Activated B cell treated with CpG ODN at 0.5 μM for 24 hours (primary cell): ENCODE results near the gene SPATS2. TPM values are rescaled to one million over a fixed set of nuclear protein-coding genes. Genes with fewer than 3 reads are reported as not detected.

Source experiments
- ATAC-seq: fragments of 200-7000 bp; cut with Tn5 transposase; one replicate; pipeline ENCODE4 v1.10.0; 2021; ENCODE audit warnings: low read depth, mild to moderate bottlenecking, moderate library complexity
- CTCF ChIA-PET: fragments of 350-600 bp; sonication (Branson Sonifier 250); formaldehyde crosslinking; loops from one replicate; lab custom pipeline; 2021; ENCODE audit warnings: antibody characterized with exemption; lab: Charles Lee
- POLR2A ChIA-PET: fragments of 350-600 bp; sonication (Branson Sonifier 250); formaldehyde crosslinking; loops from one replicate; lab custom pipeline; 2021; ENCODE audit warnings: antibody characterized with exemption; lab: Charles Lee
- DNase-seq: peaks from one replicate; pipeline ENCODE4 v3.0.0; 2022
- H3K27ac Mint-ChIP-seq: one replicate; pipeline ENCODE4 v1.8.0; 2020; ENCODE audit warnings: mixed read lengths
- H3K27me3 Mint-ChIP-seq: one replicate; pipeline ENCODE4 v1.8.0; 2021; ENCODE audit warnings: mixed read lengths
- H3K36me3 Mint-ChIP-seq: one replicate; pipeline ENCODE4 v1.8.0; 2021; ENCODE audit warnings: low read depth, mixed read lengths
- H3K4me1 Mint-ChIP-seq: one replicate; pipeline ENCODE4 v1.8.0; 2021; ENCODE audit warnings: mixed read lengths
- H3K4me3 Mint-ChIP-seq: one replicate; pipeline ENCODE4 v1.8.0; 2020; ENCODE audit warnings: mild to moderate bottlenecking, mixed read lengths
- H3K9me3 Mint-ChIP-seq: one replicate; pipeline ENCODE4 v1.8.0; 2020; ENCODE audit warnings: mixed read lengths
- intact Hi-C: fragments of 100-400 bp; cut with micrococcal nuclease; formaldehyde crosslinking; loops from one replicate; pipeline ENCODE4 v1.15.1; 2024
- total RNA-seq: library from RNA; stranded (reverse); gene quantifications from 2 replicates; pipeline ENCODE4 v1.2.3, GENCODE V29; 2022
- TF ChIP-seq, protein P1 (sequence below): fragments of 200-600 bp; IDR thresholded peaks from one replicate; pipeline ENCODE4 v1.8.0; 2022; ENCODE audit warnings: antibody characterized with exemption, mild to moderate bottlenecking

Gene SPATS2
- total RNA-seq, 1 donor from 2014 or later: 18.9 TPM

DNA sequence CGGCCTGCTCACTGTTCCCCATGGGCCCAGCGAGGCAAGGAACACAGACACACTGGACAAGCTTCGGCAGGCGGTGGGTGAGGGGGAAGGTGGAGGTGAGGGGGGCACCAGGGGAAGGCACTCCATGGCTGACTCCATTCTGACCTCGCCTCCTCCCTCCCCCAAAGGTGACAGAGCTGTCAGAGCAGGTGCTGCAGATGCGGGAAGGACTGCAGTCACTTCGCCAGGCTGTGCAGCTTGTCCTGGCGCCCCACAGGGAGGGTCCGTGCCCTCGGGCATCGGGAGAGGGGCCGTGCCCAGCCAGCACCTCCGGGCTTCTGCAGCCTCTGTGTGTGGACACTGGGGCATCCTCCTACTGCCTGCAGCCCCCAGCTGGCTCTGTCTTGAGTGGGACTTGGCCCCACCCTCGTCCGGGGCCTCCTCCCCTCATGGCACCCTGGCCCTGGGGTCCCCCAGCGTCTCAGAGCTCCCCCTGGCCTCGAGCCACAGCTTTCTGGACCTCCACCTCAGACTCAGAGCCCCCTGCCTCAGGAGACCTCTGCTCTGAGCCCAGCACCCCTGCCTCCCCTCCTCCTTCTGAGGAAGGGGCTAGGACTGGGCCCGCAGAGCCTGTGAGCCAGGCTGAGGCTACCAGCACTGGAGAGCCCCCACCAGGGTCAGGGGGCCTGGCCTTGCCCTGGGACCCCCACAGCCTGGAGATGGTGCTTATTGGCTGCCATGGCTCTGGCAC is 190.1 kb downstream of the SPATS2 start:
- peaks cover 53% of the 10 kb centered on the region for H3K36me3 Mint-ChIP-seq
- no peak overlapping the region for H3K4me3 Mint-ChIP-seq
- no peak overlapping the region for H3K27ac Mint-ChIP-seq
- POLR2A ChIA-PET: interaction anchor here (0.9 to 1.1 kb wide), 2 partner anchors 10 to 199 kb away, joined by 3 to 4 read pairs; no protein-coding TSS in a partner anchor
- TF ChIP-seq, protein P1, sequence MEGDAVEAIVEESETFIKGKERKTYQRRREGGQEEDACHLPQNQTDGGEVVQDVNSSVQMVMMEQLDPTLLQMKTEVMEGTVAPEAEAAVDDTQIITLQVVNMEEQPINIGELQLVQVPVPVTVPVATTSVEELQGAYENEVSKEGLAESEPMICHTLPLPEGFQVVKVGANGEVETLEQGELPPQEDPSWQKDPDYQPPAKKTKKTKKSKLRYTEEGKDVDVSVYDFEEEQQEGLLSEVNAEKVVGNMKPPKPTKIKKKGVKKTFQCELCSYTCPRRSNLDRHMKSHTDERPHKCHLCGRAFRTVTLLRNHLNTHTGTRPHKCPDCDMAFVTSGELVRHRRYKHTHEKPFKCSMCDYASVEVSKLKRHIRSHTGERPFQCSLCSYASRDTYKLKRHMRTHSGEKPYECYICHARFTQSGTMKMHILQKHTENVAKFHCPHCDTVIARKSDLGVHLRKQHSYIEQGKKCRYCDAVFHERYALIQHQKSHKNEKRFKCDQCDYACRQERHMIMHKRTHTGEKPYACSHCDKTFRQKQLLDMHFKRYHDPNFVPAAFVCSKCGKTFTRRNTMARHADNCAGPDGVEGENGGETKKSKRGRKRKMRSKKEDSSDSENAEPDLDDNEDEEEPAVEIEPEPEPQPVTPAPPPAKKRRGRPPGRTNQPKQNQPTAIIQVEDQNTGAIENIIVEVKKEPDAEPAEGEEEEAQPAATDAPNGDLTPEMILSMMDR: no peak
- ATAC-seq (no peak), DNase-seq (no peak)
- no peaks in the 10 kb centered on the region for H3K4me1 Mint-ChIP-seq
- no peaks in the 10 kb centered on the region for H3K27me3 Mint-ChIP-seq
- no peaks in the 10 kb centered on the region for H3K9me3 Mint-ChIP-seq
- intact Hi-C loops: no loop called here
- CTCF ChIA-PET: interaction anchor here (1.7 kb wide), 1 partner anchor 23 kb away, joined by 4 read pairs; no protein-coding TSS in a partner anchor

DNA sequence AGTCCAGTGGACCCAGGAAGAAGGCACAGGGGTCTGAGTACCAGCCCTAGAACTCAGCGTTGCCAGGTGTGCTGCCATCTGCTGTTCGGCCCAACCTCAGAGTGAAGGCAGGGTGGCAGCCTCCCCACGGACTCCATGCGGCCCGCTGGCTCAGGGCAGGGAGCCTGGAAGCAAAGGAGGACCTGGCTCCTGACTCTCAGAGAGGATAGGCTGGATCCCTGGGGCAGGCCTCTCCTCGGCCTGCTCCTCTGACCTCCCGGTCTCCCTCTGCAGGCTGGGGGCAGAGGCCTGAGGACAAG is 190.6 kb downstream of the SPATS2 start:
- DNase-seq (no peak), ATAC-seq (no peak)
- Mint-ChIP-seq H3K4me1 (no peaks in the 10 kb centered on the region), H3K27me3 (no peaks in the 10 kb centered on the region), H3K4me3 (no peak overlapping the region), H3K36me3 (peaks cover 58% of the 10 kb centered on the region), H3K9me3 (no peaks in the 10 kb centered on the region), H3K27ac (no peak overlapping the region)
- ChIA-PET POLR2A (interaction anchor here (0.9 kb wide), 1 partner anchor 10 kb away, joined by 3 read pairs; no protein-coding TSS in a partner anchor), CTCF (interaction anchor here (0.6 kb wide), 1 partner anchor 179 kb away, joined by 4 read pairs; no protein-coding TSS in a partner anchor)
- intact Hi-C loops: no loop called here
- TF ChIP-seq, protein P1: no peak

DNA sequence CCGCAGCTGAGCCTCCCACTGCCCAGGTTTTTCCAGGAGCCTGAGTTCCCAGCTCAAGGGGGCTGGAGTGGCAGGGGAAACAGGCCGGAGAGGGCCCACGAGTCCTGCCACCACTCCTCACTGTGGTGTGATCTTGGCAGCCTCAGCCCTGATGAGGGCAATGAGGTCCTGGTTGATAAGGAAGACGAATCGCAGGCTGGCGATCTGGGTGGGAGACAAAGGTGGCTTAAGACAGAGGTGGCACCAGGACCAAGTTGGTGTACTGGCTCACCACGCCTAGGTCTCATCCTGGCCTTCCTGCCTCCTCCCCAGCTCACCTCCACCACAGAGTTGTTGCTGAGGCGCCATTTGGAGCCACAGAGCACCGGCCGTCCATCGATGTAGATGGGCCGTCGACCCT is 191.3 kb downstream of the SPATS2 start:
- no peaks in the 10 kb centered on the region for H3K27me3 Mint-ChIP-seq
- H3K36me3 Mint-ChIP-seq: peaks cover 64% of the 10 kb centered on the region
- CTCF ChIA-PET: interaction anchor here (0.6 kb wide), 1 partner anchor 180 kb away, joined by 4 read pairs; no protein-coding TSS in a partner anchor
- POLR2A ChIA-PET: interaction anchor here (0.6 to 0.9 kb wide), 2 partner anchors 9 to 491 kb away, joined by 3 read pairs; no protein-coding TSS in a partner anchor
- H3K4me1 Mint-ChIP-seq: no peaks in the 10 kb centered on the region
- no peak for ATAC-seq
- TF ChIP-seq, protein P1: no peak
- intact Hi-C loops: no loop called here
- no peak overlapping the region for H3K27ac Mint-ChIP-seq
- no peak overlapping the region for H3K4me3 Mint-ChIP-seq
- no peak for DNase-seq
- no peaks in the 10 kb centered on the region for H3K9me3 Mint-ChIP-seq

DNA sequence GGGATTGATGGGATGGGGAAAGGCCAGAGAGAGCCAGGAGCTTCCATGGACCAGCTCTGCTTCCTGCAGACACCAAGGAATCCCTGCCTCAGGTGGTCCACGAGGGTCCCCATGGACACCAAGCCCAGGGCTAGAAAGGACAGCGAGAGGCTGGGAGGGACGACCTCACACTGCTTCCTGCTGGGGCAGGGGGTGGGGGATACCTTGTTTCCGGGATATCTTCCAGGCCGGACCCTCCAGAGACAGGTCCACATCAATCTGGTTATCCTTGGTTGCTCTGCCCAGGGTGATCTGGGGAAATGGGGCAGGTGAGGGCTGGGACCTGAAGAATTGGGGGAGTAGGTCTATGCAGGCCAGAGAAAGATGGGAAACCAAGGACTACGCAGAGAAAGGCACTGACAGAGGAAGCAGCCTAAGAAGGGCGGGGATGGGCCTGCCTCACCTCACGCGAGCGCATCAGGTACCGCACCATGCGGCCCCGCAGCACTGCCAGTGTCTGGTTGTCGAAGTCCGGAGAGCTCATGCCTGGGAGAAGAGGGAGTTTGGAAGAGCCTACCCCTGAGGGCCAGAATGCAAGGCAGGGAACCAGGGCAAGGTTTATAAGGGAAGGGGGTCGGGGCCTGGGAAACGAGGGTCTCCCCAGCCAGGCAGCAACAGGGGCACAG is 191.9 kb downstream of the SPATS2 start:
- H3K4me3 Mint-ChIP-seq: no peak overlapping the region
- TF ChIP-seq, protein P1: no peak

DNA sequence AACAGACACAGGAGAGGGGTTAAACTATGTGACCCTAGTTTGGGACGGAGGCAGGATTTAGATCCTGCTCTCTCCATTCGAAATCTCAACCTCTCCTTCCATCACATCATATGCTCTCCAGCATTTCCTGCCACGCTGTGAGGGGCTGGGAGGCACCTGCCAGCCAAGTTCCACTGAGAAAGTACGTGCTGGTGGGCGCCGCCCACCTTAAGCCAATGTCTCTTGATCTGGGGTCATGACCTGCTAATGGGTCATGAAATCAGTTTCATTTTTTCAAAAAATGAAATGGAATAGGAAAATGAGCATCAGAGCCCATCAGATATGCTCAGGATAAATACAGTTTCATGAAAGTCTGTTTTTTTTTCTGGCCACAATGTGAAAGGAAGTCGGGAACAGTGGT is 193.4 kb downstream of the SPATS2 start:
- DNase-seq: no peak
- Mint-ChIP-seq H3K27ac (no peak overlapping the region), H3K36me3 (peaks cover 78% of the 10 kb centered on the region), H3K27me3 (no peaks in the 10 kb centered on the region), H3K4me1 (no peaks in the 10 kb centered on the region), H3K4me3 (no peak overlapping the region), H3K9me3 (no peaks in the 10 kb centered on the region)
- ChIA-PET CTCF (no interaction called here), POLR2A (no interaction called here)
- no peak for ATAC-seq
- TF ChIP-seq, protein P1: no peak
- intact Hi-C loops: loop anchor here (10.0 kb wide), 1 partner anchor 264 kb away; the partner anchor contains the start of gene NCKAP5L

More for the DNA sequence above, 191.9 kb downstream of the SPATS2 start:
- Mint-ChIP-seq H3K27ac (no peak overlapping the region), H3K4me1 (no peaks in the 10 kb centered on the region), H3K27me3 (no peaks in the 10 kb centered on the region), H3K36me3 (peaks cover 71% of the 10 kb centered on the region), H3K9me3 (no peaks in the 10 kb centered on the region)
- ChIA-PET CTCF (no interaction called here), POLR2A (no interaction called here)
- intact Hi-C loops: no loop called here
- no peak for DNase-seq
- ATAC-seq: no peak
